ENCODE data around the gene THSD4. TPM values are rescaled to one million over a fixed set of nuclear protein-coding genes. Genes with fewer than 3 reads are reported as not detected.

THSD4 gene
- total RNA-seq, 2 experiments from 2014 or later = not detected

DNA sequence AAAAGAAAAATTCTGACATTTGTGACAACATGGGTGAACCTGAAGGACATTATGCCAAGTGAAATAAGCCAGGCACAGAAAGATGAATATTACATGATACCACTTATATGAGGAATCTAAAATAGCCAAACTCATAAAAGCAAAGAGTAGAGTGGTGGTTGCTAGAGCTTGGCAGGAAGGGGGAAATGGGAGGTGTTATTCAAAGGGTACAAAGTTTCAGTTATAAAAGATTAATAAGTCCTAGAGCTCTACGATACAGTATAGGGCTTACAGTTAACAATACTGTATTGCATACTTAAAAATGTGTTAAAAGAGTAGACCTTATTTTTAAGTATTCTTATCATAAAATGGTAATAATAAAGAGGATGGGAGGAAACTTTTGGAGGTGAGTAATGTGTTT lies 583.5 kb downstream of the THSD4 start:
- Histone ChIP-seq H3K4me2 (ENCODE audit: low read length) (no peak overlapping the region), H3K27ac (ENCODE audit: low read depth, low read length, poor library complexity, severe bottlenecking) (no peak overlapping the region), H3K4me3 (ENCODE audit: low read depth, low read length, poor library complexity, severe bottlenecking) (no peak overlapping the region), H2AFZ (ENCODE audit: low read length) (no peak overlapping the region), H3K9me3 (ENCODE audit: low read length) (no peaks in the 10 kb centered on the region), H3K79me2 (ENCODE audit: insufficient read depth, low read depth, low read length) (no peaks in the 10 kb centered on the region), H4K20me1 (ENCODE audit: insufficient read depth, low read length) (no peaks in the 10 kb centered on the region), H3K4me1 (ENCODE audit: insufficient read depth, low read length, poor library complexity, severe bottlenecking) (no peaks in the 10 kb centered on the region), H3K36me3 (ENCODE audit: insufficient read depth, low read length) (no peaks in the 10 kb centered on the region), H3K9me2 (ENCODE audit: insufficient read depth, low read length) (no peaks in the 10 kb centered on the region)
- intact Hi-C loops (cut with micrococcal nuclease; ENCODE audit: unreplicated experiment) = no loop called here
- no peak for DNase-seq (ENCODE audit: low spot score)
- POLR2A ChIA-PET = no interaction called here
- no TSS peak for BruUV-seq (replicated peaks)
- CTCF ChIA-PET (ENCODE audit: unreplicated experiment) = no interaction called here
- TF ChIP-seq CTCF (conservative IDR thresholded peaks at IDR 0.05; ENCODE audit: low read length) (no peak), EZH2phosphoT487 (IDR thresholded peaks at IDR 0.05; ENCODE audit: borderline replicate concordance, low read depth, low read length) (no peak)

DNA sequence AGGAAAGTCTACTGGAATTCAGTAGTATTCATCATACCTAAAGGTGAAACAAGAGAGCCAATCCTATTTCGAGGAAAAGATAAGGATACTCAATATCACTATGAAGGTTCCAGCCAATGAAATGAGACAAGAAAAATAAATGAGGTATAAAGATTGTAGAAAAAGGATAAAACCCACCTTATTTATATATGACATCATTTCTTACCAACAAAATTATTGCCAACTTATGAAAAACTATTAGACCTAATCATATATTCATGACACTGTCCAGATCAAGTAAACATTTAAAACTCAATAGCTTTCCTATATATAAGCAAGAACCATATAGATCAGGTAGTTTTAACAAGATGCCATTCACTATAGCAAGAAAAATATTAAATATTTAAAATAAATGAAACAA lies 584.7 kb downstream of the THSD4 start:
- H3K9me2 ChIP-seq (ENCODE audit: insufficient read depth, low read length) = no peaks in the 10 kb centered on the region
- POLR2A ChIA-PET = interaction anchor here (1.0 kb wide), 1 partner anchor 22 kb away, joined by 5 read pairs; no protein-coding TSS in a partner anchor
- no peak for TF ChIP-seq EZH2phosphoT487 (IDR thresholded peaks at IDR 0.05; ENCODE audit: borderline replicate concordance, low read depth, low read length)
- no peak for TF ChIP-seq CTCF (conservative IDR thresholded peaks at IDR 0.05; ENCODE audit: low read length)
- CTCF ChIA-PET (ENCODE audit: unreplicated experiment) = no interaction called here
- H2AFZ ChIP-seq (ENCODE audit: low read length) = no peak overlapping the region
- no TSS peak for BruUV-seq (replicated peaks)
- no peaks in the 10 kb centered on the region for H3K4me1 ChIP-seq (ENCODE audit: insufficient read depth, low read length, poor library complexity, severe bottlenecking)
- H3K4me2 ChIP-seq (ENCODE audit: low read length) = no peak overlapping the region
- no peak for DNase-seq (ENCODE audit: low spot score)
- H3K27ac ChIP-seq (ENCODE audit: low read depth, low read length, poor library complexity, severe bottlenecking) = no peak overlapping the region
- H3K36me3 ChIP-seq (ENCODE audit: insufficient read depth, low read length) = no peaks in the 10 kb centered on the region
- H3K4me3 ChIP-seq (ENCODE audit: low read depth, low read length, poor library complexity, severe bottlenecking) = no peak overlapping the region
- intact Hi-C loops (cut with micrococcal nuclease; ENCODE audit: unreplicated experiment) = no loop called here
- no peaks in the 10 kb centered on the region for H4K20me1 ChIP-seq (ENCODE audit: insufficient read depth, low read length)
- H3K9me3 ChIP-seq (ENCODE audit: low read length) = no peaks in the 10 kb centered on the region
- no peaks in the 10 kb centered on the region for H3K79me2 ChIP-seq (ENCODE audit: insufficient read depth, low read depth, low read length)

DNA sequence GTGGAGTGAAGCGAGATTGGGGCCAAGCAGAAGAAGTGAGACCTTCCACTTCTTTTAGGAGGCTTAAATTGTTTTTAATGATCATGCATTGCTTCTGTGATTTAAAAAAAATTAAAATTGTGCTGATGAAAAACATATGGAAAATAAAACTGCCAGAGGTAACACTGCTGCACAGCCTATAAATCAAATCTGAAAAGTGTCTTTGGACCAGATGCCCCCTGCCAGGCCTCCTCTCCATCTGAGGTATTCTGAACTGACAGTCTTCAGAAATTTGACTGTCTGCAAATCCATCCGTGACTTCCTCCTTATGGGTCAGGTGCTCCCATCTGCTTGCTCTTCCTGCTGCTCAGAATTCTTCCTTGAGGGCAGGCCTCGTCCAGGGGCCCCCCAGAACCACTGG lies 586.5 kb downstream of the THSD4 start:
- no peak overlapping the region for H3K4me2 ChIP-seq (ENCODE audit: low read length)
- DNase-seq (ENCODE audit: low spot score) = peak; percentile 2
- TF ChIP-seq EZH2phosphoT487 (IDR thresholded peaks at IDR 0.05; ENCODE audit: borderline replicate concordance, low read depth, low read length) (no peak), CTCF (conservative IDR thresholded peaks at IDR 0.05; ENCODE audit: low read length) (no peak)
- no peak overlapping the region for H3K4me3 ChIP-seq (ENCODE audit: low read depth, low read length, poor library complexity, severe bottlenecking)
- BruUV-seq (replicated peaks) = no TSS peak
- no peaks in the 10 kb centered on the region for H3K9me2 ChIP-seq (ENCODE audit: insufficient read depth, low read length)
- H3K4me1 ChIP-seq (ENCODE audit: insufficient read depth, low read length, poor library complexity, severe bottlenecking) = no peaks in the 10 kb centered on the region
- H3K36me3 ChIP-seq (ENCODE audit: insufficient read depth, low read length) = no peaks in the 10 kb centered on the region
- ChIA-PET CTCF (ENCODE audit: unreplicated experiment) (no interaction called here), POLR2A (interaction anchor here (0.6 kb wide), 2 partner anchors 225 to 991 kb away, joined by 3 read pairs; no protein-coding TSS in a partner anchor)
- H3K27ac ChIP-seq (ENCODE audit: low read depth, low read length, poor library complexity, severe bottlenecking) = no peak overlapping the region
- intact Hi-C loops (cut with micrococcal nuclease; ENCODE audit: unreplicated experiment) = no loop called here
- no peaks in the 10 kb centered on the region for H3K9me3 ChIP-seq (ENCODE audit: low read length)
- no peak overlapping the region for H2AFZ ChIP-seq (ENCODE audit: low read length)
- no peaks in the 10 kb centered on the region for H3K79me2 ChIP-seq (ENCODE audit: insufficient read depth, low read depth, low read length)
- no peaks in the 10 kb centered on the region for H4K20me1 ChIP-seq (ENCODE audit: insufficient read depth, low read length)
